ENCODE measurements around the gene AMOTL2.

The AMOTL2 gene

DNA sequence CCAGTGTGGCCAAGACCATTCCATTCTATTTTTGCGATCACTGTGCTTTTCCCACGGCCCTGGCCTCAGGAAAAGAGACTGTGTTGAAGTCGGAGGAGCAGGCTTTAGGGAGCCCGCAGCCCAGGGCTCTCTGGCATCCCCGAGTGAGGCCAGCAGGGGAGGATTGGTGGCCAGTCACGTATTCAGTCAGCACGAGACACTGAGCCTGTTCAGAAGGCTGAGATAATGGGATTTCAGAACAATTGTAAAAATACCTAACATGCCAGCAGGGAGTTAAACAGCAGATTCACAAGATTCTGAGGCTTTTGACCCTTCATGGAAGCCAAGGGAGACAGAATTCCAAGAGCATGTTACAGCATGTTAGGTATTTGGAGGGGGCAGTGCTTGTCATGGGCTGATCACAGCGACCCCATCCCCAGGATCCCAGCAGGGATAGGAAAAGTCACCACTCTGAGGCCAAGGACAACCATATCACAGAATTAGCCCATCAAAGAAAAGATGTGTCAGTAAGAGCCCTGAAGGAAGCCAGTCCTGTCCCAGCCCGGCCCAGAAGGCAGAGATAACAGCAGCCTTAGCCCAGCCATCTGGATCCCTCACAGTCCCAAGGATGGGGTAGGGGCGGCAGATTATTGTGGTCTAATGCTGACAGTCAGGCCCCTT, 40.6 kb downstream of the AMOTL2 start:
- TF ChIP-seq RAD21 (IDR thresholded peaks at IDR 0.05; ENCODE audit: low read depth) (peak; percentile 34), CREB1 (IDR thresholded peaks at IDR 0.05; ENCODE audit: low read depth) (0 out of 2 replicates have a peak, but pooled peaks have one; percentile 31), EGR1 (IDR thresholded peaks at IDR 0.05) (no peak), EP300 (IDR thresholded peaks at IDR 0.05; ENCODE audit: borderline replicate concordance) (peak; percentile 99), FOXM1 (IDR thresholded peaks at IDR 0.05; ENCODE audit: borderline replicate concordance, low read depth) (peak; percentile 95), YY1 (IDR thresholded peaks at IDR 0.05; ENCODE audit: low read depth) (no peak), TAF1 (IDR thresholded peaks at IDR 0.05; ENCODE audit: low read depth) (no peak), ZBTB7A (IDR thresholded peaks at IDR 0.05; ENCODE audit: low read depth) (peak; percentile 80; the same call in 1 of the 2 replicates), CEBPB (IDR thresholded peaks at IDR 0.05) (peak; percentile 51; the same call in 1 of the 2 replicates), TCF12 (IDR thresholded peaks at IDR 0.05; ENCODE audit: low read depth) (peak; percentile 98), NFIC (IDR thresholded peaks at IDR 0.05) (peak; percentile 96), TEAD4 (IDR thresholded peaks at IDR 0.05) (peak; percentile 99)
- TF ChIP-seq, protein P1, sequence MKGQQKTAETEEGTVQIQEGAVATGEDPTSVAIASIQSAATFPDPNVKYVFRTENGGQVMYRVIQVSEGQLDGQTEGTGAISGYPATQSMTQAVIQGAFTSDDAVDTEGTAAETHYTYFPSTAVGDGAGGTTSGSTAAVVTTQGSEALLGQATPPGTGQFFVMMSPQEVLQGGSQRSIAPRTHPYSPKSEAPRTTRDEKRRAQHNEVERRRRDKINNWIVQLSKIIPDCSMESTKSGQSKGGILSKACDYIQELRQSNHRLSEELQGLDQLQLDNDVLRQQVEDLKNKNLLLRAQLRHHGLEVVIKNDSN (IDR thresholded peaks at IDR 0.05) = peak; percentile 52; the same call in 1 of the 2 replicates
- TF ChIP-seq, protein P2, sequence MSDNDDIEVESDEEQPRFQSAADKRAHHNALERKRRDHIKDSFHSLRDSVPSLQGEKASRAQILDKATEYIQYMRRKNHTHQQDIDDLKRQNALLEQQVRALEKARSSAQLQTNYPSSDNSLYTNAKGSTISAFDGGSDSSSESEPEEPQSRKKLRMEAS (IDR thresholded peaks at IDR 0.05) = peak; percentile 82
- TF ChIP-seq, protein P3, sequence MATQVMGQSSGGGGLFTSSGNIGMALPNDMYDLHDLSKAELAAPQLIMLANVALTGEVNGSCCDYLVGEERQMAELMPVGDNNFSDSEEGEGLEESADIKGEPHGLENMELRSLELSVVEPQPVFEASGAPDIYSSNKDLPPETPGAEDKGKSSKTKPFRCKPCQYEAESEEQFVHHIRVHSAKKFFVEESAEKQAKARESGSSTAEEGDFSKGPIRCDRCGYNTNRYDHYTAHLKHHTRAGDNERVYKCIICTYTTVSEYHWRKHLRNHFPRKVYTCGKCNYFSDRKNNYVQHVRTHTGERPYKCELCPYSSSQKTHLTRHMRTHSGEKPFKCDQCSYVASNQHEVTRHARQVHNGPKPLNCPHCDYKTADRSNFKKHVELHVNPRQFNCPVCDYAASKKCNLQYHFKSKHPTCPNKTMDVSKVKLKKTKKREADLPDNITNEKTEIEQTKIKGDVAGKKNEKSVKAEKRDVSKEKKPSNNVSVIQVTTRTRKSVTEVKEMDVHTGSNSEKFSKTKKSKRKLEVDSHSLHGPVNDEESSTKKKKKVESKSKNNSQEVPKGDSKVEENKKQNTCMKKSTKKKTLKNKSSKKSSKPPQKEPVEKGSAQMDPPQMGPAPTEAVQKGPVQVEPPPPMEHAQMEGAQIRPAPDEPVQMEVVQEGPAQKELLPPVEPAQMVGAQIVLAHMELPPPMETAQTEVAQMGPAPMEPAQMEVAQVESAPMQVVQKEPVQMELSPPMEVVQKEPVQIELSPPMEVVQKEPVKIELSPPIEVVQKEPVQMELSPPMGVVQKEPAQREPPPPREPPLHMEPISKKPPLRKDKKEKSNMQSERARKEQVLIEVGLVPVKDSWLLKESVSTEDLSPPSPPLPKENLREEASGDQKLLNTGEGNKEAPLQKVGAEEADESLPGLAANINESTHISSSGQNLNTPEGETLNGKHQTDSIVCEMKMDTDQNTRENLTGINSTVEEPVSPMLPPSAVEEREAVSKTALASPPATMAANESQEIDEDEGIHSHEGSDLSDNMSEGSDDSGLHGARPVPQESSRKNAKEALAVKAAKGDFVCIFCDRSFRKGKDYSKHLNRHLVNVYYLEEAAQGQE (IDR thresholded peaks at IDR 0.05; ENCODE audit: low read depth) = no peak

DNA sequence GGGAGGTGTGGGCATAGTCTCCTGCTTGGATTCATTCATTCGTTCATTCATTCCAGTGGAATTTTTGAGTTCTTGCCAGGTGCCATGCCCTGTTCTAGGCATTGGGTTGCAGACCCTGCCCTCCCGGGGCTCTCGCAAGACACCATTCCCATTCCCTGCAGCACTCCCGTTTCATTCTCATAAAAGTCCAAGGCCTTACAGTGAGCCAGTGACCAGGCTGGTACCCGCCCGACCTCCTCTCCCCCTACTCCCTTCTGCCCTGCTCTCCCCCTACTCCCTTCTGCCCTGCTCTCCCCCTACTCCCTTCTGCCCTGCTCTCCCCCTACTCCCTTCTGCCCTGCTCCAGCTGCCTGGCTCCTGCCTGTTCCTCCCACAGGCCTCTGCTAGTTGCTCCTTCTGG, 41.9 kb downstream of the AMOTL2 start:
- TF ChIP-seq YY1 (IDR thresholded peaks at IDR 0.05; ENCODE audit: low read depth) = no peak
- no peak for TF ChIP-seq FOXM1 (IDR thresholded peaks at IDR 0.05; ENCODE audit: borderline replicate concordance, low read depth)
- TF ChIP-seq RAD21 (IDR thresholded peaks at IDR 0.05; ENCODE audit: low read depth) = no peak
- no peak for TF ChIP-seq CEBPB (IDR thresholded peaks at IDR 0.05)
- peak; percentile 77 for TF ChIP-seq TEAD4 (IDR thresholded peaks at IDR 0.05)
- TF ChIP-seq CREB1 (IDR thresholded peaks at IDR 0.05; ENCODE audit: low read depth) = no peak
- TF ChIP-seq TCF12 (IDR thresholded peaks at IDR 0.05; ENCODE audit: low read depth) = peak; percentile 59; the same call in 1 of the 2 replicates
- TF ChIP-seq, protein P2 (IDR thresholded peaks at IDR 0.05) = peak; percentile 0; the same call in 1 of the 2 replicates
- TF ChIP-seq ZBTB7A (IDR thresholded peaks at IDR 0.05; ENCODE audit: low read depth) = peak; percentile 47; the same call in 1 of the 2 replicates
- TF ChIP-seq NFIC (IDR thresholded peaks at IDR 0.05) = peak; percentile 79
- TF ChIP-seq, protein P3 (IDR thresholded peaks at IDR 0.05; ENCODE audit: low read depth) = no peak
- TF ChIP-seq, protein P1 (IDR thresholded peaks at IDR 0.05) = no peak
- TF ChIP-seq EP300 (IDR thresholded peaks at IDR 0.05; ENCODE audit: borderline replicate concordance) = peak; percentile 81; the same call in 1 of the 2 replicates
- no peak for TF ChIP-seq TAF1 (IDR thresholded peaks at IDR 0.05; ENCODE audit: low read depth)
- no peak for TF ChIP-seq EGR1 (IDR thresholded peaks at IDR 0.05)

DNA sequence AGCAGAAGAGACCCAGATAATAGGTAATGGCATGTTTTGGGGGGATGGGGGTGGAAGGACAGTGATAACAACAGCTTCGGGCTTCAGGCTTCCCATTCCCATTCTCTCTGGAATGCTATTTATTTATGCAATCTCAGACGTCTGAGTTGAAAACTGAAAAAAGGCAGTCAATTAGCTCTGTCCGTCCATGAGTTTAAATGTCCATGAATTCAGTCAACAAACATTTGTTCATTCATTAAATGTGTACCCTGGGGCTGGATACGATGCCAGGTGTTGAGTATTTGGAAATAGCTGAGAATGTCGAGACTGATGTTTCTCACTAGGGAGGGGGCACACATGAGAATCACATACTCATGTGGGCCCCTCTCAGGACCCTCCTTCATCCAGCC, 42.4 kb downstream of the AMOTL2 start:
- TF ChIP-seq FOXM1 (IDR thresholded peaks at IDR 0.05; ENCODE audit: borderline replicate concordance, low read depth) (no peak), EP300 (IDR thresholded peaks at IDR 0.05; ENCODE audit: borderline replicate concordance) (no peak), EGR1 (IDR thresholded peaks at IDR 0.05) (no peak), CREB1 (IDR thresholded peaks at IDR 0.05; ENCODE audit: low read depth) (no peak), YY1 (IDR thresholded peaks at IDR 0.05; ENCODE audit: low read depth) (no peak), CEBPB (IDR thresholded peaks at IDR 0.05) (no peak), RAD21 (IDR thresholded peaks at IDR 0.05; ENCODE audit: low read depth) (no peak), NFIC (IDR thresholded peaks at IDR 0.05) (no peak), TAF1 (IDR thresholded peaks at IDR 0.05; ENCODE audit: low read depth) (no peak), TEAD4 (IDR thresholded peaks at IDR 0.05) (no peak), TCF12 (IDR thresholded peaks at IDR 0.05; ENCODE audit: low read depth) (no peak), ZBTB7A (IDR thresholded peaks at IDR 0.05; ENCODE audit: low read depth) (no peak)
- TF ChIP-seq, protein P3 (IDR thresholded peaks at IDR 0.05; ENCODE audit: low read depth) = no peak
- TF ChIP-seq, protein P2 (IDR thresholded peaks at IDR 0.05) = no peak
- TF ChIP-seq, protein P1 (IDR thresholded peaks at IDR 0.05) = no peak
